Endothelial cell of umbilical vein (primary cell): ENCODE results near the gene ZAR1. TPM values are rescaled to one million over a fixed set of nuclear protein-coding genes. Genes with fewer than 3 reads are reported as not detected.

Experiments
- BruUV-seq: library from RNA; stranded (reverse); fragments of 400-500 nt; replicated peaks from 2 replicates; lab custom pipeline; 2021; lab: Mats Ljungman, UMichigan
- CTCF ChIA-PET: fragments of 300-600, 350-600 bp; sonication (Branson Sonifier 250); formaldehyde crosslinking; loops from one replicate; lab custom pipeline; 2021; ENCODE audit warnings: antibody characterized with exemption, inconsistent platforms; lab: Charles Lee
- POLR2A ChIA-PET: fragments of 300-600, 350-600 bp; sonication (Branson Sonifier 250); formaldehyde crosslinking; loops from one replicate; lab custom pipeline; 2021; ENCODE audit warnings: antibody characterized with exemption, inconsistent platforms; lab: Charles Lee
- DNase-seq: peaks from one replicate; pipeline ENCODE4 v3.0.0-alpha.2; 2011; ENCODE audit warnings: low read depth, low spot score
- FAIRE-seq: peaks from 2 replicates; lab custom pipeline; 2011; peaks lifted over from hg19 to GRCh38; lab: Jason Lieb, UNC
- H2AFZ ChIP-seq: 2 replicates; pipeline ENCODE4 v1.6.0; 2012; ENCODE audit warnings: low read depth, low read length, control low read depth, inconsistent platforms
- H3K27ac ChIP-seq: 2 replicates; pipeline ENCODE4 v1.5.1; 2011; ENCODE audit warnings: low read depth, mild to moderate bottlenecking, control low read depth, low read length, moderate library complexity; ENCODE audit not compliant: insufficient read depth
- H3K27me3 ChIP-seq, 2 experiments: 2 replicates each; pipeline versions ENCODE4 v1.6.0 to v1.6.1; 2011; ENCODE audit warnings: low read length in 2 of 2, mixed read lengths in 1 of 2; ENCODE audit not compliant: control insufficient read depth in 2 of 2, insufficient read depth in 2 of 2
- H3K36me3 ChIP-seq, 2 experiments: 2 replicates in 1 of 2; 3 replicates in 1 of 2; pipeline ENCODE4 v1.5.1; 2011; ENCODE audit warnings: low read length in 2 of 2, mild to moderate bottlenecking in 1 of 2, moderate library complexity in 1 of 2; ENCODE audit not compliant: control insufficient read depth in 2 of 2, insufficient read depth in 2 of 2; ENCODE audit errors: extremely low read depth in 1 of 2
- H3K4me1 ChIP-seq: 3 replicates; pipeline ENCODE4 v1.5.1; 2011; ENCODE audit warnings: mild to moderate bottlenecking, low read length; ENCODE audit not compliant: control insufficient read depth, insufficient read depth; ENCODE audit errors: extremely low read depth
- H3K4me2 ChIP-seq: 2 replicates; pipeline ENCODE4 v1.6.1; 2011; ENCODE audit warnings: low read length, control low read depth, mixed read lengths; ENCODE audit not compliant: insufficient read depth
- H3K4me3 ChIP-seq, 3 experiments: fragments of 200-600 bp in 1 of 3; sonication (generic), shearing (Covaris generic) in 1 of 3; replicated peaks in 1 of 3; 2 replicates each; pipeline ENCODE4 v1.5.1; 2011 to 2016; ENCODE audit warnings: control low read depth in 3 of 3, low read length in 3 of 3, mild to moderate bottlenecking in 2 of 3, inconsistent platforms in 1 of 3, low read depth in 1 of 3, moderate library complexity in 1 of 3; ENCODE audit not compliant: insufficient read depth in 1 of 3
- H3K79me2 ChIP-seq: 2 replicates; pipeline ENCODE4 v1.6.0; 2012; ENCODE audit warnings: low read length, inconsistent platforms; ENCODE audit not compliant: control insufficient read depth, insufficient read depth
- H3K9ac ChIP-seq: replicated peaks from 2 replicates; pipeline ENCODE3; 2011; ENCODE audit warnings: low read length, control low read depth; ENCODE audit not compliant: insufficient read depth; ENCODE audit errors: extremely low read depth
- H3K9me1 ChIP-seq: replicated peaks from 3 replicates; pipeline ENCODE4 v1.6.0; 2011; ENCODE audit warnings: mild to moderate bottlenecking, low read length; ENCODE audit not compliant: control insufficient read depth, insufficient read depth; ENCODE audit errors: extremely low read depth
- H3K9me3 ChIP-seq: replicated peaks from 2 replicates; pipeline ENCODE4 v1.5.1; 2012; ENCODE audit warnings: low read length, inconsistent platforms; ENCODE audit not compliant: control insufficient read depth, insufficient read depth
- H4K20me1 ChIP-seq: replicated peaks from 2 replicates; pipeline ENCODE3; 2011; ENCODE audit warnings: mild to moderate bottlenecking, low read length; ENCODE audit not compliant: control insufficient read depth, insufficient read depth; ENCODE audit errors: extremely low read depth
- CTCF ChIP-seq, 2 donors: IDR thresholded peaks; 1 replicate in 1 of 2; 2 replicates in 1 of 2; pipeline ENCODE4 v1.5.1; 2011; ENCODE audit warnings: low read length in 2 of 2, mild to moderate bottlenecking in 2 of 2, moderate library complexity in 2 of 2, control low read depth in 1 of 2, inconsistent platforms in 1 of 2, low read depth in 1 of 2; ENCODE audit not compliant: insufficient read depth in 1 of 2; ENCODE audit errors: extremely low read depth in 1 of 2
- EZH2 ChIP-seq: IDR thresholded peaks from 2 replicates; pipeline ENCODE4 v1.6.1; 2012; ENCODE audit warnings: borderline replicate concordance, low read depth, mild to moderate bottlenecking, moderate library complexity, low read length, inconsistent platforms; ENCODE audit not compliant: severe bottlenecking
- FOS ChIP-seq: IDR thresholded peaks from 2 replicates; pipeline ENCODE4 v1.6.1; 2011; ENCODE audit warnings: mild to moderate bottlenecking, low read length, moderate library complexity, borderline replicate concordance; ENCODE audit not compliant: insufficient read depth
- GATA2 ChIP-seq: IDR thresholded peaks from 2 replicates; pipeline ENCODE4 v1.7.0; 2011; ENCODE audit warnings: low read depth, mild to moderate bottlenecking, moderate library complexity, mixed read lengths, low read length; ENCODE audit not compliant: insufficient read length, insufficient read depth
- JUN ChIP-seq: IDR thresholded peaks from 2 replicates; pipeline ENCODE4 v1.6.1; 2011; ENCODE audit warnings: borderline replicate concordance, low read depth; ENCODE audit not compliant: insufficient read length, insufficient read depth
- MAX ChIP-seq: IDR thresholded peaks from 2 replicates; pipeline ENCODE4 v1.6.1; 2011; ENCODE audit not compliant: insufficient read depth, insufficient read length
- MYC ChIP-seq: IDR thresholded peaks from one replicate; pipeline ENCODE4 v1.6.1; 2011; ENCODE audit warnings: mild to moderate bottlenecking, low read depth, low read length
- POLR2A ChIP-seq: IDR thresholded peaks from 2 replicates; pipeline ENCODE4 v1.6.1; 2012; ENCODE audit warnings: low read depth, mild to moderate bottlenecking, control low read depth, low read length
- POLR2AphosphoS5 ChIP-seq: IDR thresholded peaks from 2 replicates; pipeline ENCODE4 v1.6.1; 2012; ENCODE audit warnings: low read depth, mild to moderate bottlenecking, control low read depth, low read length, moderate library complexity; ENCODE audit not compliant: insufficient read depth
- dilution Hi-C: fragments of 300-500 bp; cut with MboI; formaldehyde crosslinking; loops from one replicate; pipeline ENCODE4 v1.15.0; 2019; ENCODE audit warnings: low sequenced_read_pairs; ENCODE audit not compliant: extremely low pct_ligation_motif_present
- intact Hi-C: fragments of 100-400 bp; cut with micrococcal nuclease; formaldehyde crosslinking; loops from one replicate; pipeline ENCODE4 v1.10.0; 2022
- polyA plus RNA-seq, 4 experiments: library from polyadenylated mRNA; depleted of rRNA in 3 of 4; stranded (reverse) in 3 of 4; unstranded in 1 of 4; fragments of >200 nt; gene quantifications; 2 replicates each; pipeline versions ENCODE4 v1.2.1 to v1.2.3, GENCODE V29; 2011 to 2012; ENCODE audit warnings: missing spikeins in 1 of 4
- total RNA-seq: library from RNA; stranded (reverse); gene quantifications from 2 replicates; pipeline ENCODE4 v1.2.3, GENCODE V29; 2021

The ZAR1 gene
- total and polyA plus RNA-seq, 2 donors (not counting 3 experiments of a cell fraction or from before 2014, with no cell fraction given) = not detected

DNA sequence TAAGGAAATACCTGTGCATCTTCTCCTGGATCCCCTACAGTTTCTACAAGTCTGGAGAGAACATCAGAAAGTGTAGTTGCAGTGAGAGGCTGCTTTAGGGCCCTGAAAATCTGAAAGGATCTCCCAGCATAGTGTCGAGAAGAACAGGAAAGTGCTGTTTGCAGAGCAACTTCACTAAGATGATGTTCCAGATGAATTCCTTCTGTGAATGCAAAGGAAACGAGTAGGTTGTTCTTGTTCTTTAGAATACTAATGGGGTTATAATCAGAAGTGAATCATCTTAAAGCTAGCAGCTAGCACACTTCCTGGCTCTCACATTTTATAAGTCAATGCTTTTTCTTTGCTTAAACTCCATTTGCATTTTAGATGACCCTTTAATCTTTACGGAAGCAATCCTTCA, 53.7 kb downstream of the ZAR1 start:
- H3K27me3 ChIP-seq = no peaks in the 10 kb centered on the region
- H3K4me2 ChIP-seq = no peak overlapping the region
- H2AFZ ChIP-seq = no peak overlapping the region
- TF ChIP-seq FOS (peak; percentile 54), MYC (no peak), CTCF (IDR thresholded peaks at IDR 0.05; ENCODE audit: extremely low read depth in 1 of 2, insufficient read depth in 1 of 2, low read depth in 1 of 2, low read length in 2 of 2) (no peak), MAX (no peak), GATA2 (no peak), POLR2A (no peak), JUN (no peak), POLR2AphosphoS5 (no peak), EZH2 (no peak)
- H3K9me3 ChIP-seq = no peaks in the 10 kb centered on the region
- no peak overlapping the region for H3K4me3 ChIP-seq
- H3K9ac ChIP-seq = no peak overlapping the region
- H3K27ac ChIP-seq = no peak overlapping the region
- POLR2A ChIA-PET = no interaction called here
- H3K79me2 ChIP-seq = no peaks in the 10 kb centered on the region
- intact Hi-C loops = loop anchor here (5.0 kb wide), 1 partner anchor 96 kb away; no protein-coding TSS in a partner anchor
- no TSS peak for BruUV-seq
- DNase-seq = peak; percentile 21
- CTCF ChIA-PET = interaction anchor here (1.5 kb wide), 1 partner anchor 35 kb away, joined by 4 read pairs; no protein-coding TSS in a partner anchor
- H3K4me1 ChIP-seq = peaks cover 5% of the 10 kb centered on the region
- peaks cover 15 to 21% of the 10 kb centered on the region in 2 experiments for H3K36me3 ChIP-seq
- FAIRE-seq = peak; percentile 63
- dilution Hi-C loops = no loop called here
- H3K9me1 ChIP-seq = no peaks in the 10 kb centered on the region
- no peaks in the 10 kb centered on the region for H4K20me1 ChIP-seq

Other genes with a start within 250 kb of the ZAR1 start
- 0.86 and 0.97 TPM in 2 replicates for gene TEC, start 220.4 kb upstream of the ZAR1 start, total RNA-seq
- 0.08 and 0.18 TPM in 2 replicates for gene TEC, start 220.4 kb upstream of the ZAR1 start, polyA plus RNA-seq
- gene SLAIN2, start 148.7 kb upstream of the ZAR1 start, total RNA-seq = 40.6 and 49.5 TPM in 2 replicates
- gene SLAIN2, start 148.7 kb upstream of the ZAR1 start, polyA plus RNA-seq = 19.6 and 27.4 TPM in 2 replicates
- gene SLC10A4, start 6.9 kb upstream of the ZAR1 start, total RNA-seq = 0.18 TPM in 1 of 2 replicates, not detected in the other
- gene SLC10A4, start 6.9 kb upstream of the ZAR1 start, polyA plus RNA-seq = 0.06 and 0.13 TPM in 2 replicates